ENCODE data around the gene TOR1A.

DNA sequence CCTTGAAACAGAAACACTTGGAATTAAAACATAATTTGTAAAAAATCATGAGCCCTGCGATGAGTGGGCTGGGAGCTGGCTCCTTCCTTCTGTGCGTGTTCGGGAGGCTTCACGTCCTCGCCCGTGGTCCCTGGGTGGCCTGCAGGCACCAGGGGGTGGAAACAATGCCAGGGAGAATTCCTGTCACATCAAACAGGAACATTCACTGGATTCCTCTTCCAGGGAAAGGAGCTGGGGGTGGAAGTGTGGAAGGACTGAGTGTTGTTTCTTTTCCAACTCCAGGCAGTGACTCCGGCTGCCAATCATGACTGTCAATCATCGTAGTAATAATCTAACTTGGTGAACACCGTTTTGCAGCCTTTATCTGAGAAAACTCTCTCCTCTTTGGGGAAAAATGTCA lies 10.3 kb downstream of the TOR1A start:
- TF ChIP-seq POLR2A (IDR thresholded peaks at IDR 0.05) (no peak), POLR2AphosphoS5 (IDR thresholded peaks at IDR 0.05; ENCODE audit: insufficient read depth in 1 of 2, low read depth in 1 of 2) (no peak)
- TF ChIP-seq, protein P1, sequence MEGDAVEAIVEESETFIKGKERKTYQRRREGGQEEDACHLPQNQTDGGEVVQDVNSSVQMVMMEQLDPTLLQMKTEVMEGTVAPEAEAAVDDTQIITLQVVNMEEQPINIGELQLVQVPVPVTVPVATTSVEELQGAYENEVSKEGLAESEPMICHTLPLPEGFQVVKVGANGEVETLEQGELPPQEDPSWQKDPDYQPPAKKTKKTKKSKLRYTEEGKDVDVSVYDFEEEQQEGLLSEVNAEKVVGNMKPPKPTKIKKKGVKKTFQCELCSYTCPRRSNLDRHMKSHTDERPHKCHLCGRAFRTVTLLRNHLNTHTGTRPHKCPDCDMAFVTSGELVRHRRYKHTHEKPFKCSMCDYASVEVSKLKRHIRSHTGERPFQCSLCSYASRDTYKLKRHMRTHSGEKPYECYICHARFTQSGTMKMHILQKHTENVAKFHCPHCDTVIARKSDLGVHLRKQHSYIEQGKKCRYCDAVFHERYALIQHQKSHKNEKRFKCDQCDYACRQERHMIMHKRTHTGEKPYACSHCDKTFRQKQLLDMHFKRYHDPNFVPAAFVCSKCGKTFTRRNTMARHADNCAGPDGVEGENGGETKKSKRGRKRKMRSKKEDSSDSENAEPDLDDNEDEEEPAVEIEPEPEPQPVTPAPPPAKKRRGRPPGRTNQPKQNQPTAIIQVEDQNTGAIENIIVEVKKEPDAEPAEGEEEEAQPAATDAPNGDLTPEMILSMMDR (IDR thresholded peaks at IDR 0.05), result no peak

Data from vagina (tissue), 2 donors.